ENCODE data around the gene TFF3.

The TFF3 gene, protein sequence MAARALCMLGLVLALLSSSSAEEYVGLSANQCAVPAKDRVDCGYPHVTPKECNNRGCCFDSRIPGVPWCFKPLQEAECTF

DNA sequence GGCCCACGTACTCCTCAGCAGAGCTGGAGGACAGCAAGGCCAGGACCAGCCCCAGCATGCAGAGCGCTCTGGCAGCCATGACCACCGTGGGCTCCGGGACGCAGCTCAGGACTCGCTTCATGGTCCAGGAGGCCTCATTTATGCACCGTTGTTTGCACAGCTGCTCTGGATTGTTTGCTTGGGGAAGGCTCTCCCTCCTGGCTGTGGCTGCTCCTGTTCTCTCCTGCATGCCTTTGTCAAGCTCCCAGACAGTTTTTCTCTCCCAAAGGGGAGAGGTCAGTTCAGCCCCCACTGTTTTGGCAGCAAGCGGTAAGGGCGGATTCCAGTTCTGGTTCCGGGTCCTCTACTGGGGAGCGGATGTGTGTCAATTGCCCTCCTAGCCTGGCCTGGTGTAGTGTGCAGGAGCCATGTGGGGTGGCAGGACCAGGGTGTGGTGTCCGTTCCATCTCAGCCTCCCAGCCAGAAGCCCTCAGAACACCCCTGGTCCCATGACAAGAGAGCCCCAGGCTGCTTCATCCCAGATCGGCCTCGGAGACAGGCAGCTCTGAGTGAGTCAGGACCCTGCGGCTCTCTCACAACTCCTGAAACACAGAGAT, at the start of gene TFF3:
Gene TFF3, minus strand, starts transcription at position 114 of the 596 bp plus-strand sequence. Its CDS starts 35 bp downstream, at position 79.
- DNase-seq, result peak; percentile 88

DNA sequence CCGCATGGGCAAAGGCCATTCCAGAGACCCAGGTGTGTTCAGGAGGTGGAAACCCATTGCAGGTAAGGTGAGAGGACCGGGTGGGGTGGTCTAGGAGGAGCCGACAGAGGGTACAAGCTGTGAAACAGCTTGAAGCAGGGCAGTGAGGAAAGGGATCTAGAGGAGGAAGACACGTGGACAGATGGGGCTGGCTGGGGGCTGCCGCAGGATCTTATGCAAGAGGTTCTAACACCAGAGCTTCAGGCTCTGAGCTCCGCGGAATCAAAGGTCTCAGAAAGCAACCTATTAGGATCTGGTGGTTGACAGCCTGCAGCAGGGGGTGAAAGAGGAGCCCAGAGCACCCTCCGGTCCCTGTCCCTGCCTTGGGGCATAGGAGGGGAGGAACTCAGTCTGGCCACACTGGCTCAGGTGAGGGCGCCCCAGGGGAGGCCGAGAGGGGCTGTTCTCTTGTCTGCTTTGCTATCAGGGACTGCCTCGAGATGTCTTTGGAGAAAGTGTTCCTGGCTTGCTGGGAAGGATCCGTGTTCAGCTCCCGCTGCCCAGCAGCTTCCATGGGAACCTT, 49.2 kb upstream of the TFF3 start:
- DNase-seq, result no peak

DNA sequence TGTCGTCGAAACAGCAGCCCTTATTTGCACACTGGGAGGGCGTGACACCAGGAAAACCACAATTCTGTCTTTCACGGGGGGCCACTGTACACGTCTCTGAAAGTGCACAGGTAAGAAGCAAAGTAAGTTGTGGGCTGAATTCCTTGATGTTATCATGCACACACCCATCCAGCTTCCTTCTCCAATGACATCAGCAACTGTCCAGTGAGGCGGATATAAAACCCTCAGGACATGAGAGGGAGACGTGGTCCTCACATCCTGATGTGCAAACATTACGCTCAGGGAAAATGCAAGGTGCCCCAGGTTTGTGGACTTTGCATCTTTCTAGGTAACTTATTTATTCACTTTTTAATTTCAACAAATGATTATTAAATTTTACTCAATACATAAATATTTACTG, 48.1 kb upstream of the TFF3 start:
- no peak for DNase-seq

DNA sequence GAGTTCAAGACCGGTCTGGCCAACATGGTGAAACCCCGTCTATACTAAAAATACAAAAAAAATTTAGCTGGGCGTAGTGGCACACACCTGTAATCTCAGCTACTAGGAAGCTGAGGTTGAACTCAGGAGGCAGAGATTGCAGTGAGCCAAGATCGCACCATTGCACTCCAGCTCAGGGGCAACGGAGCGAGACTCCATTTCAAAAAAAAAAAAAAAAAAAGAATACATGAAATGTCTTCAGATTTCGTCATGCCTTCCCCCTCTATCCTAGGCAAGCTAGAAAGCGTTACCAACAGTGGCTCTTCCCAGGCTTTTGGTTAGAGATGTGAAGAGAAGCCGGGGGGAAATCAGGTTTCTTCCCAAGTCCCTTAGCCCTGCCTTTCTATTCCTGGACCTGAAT, 47.5 kb upstream of the TFF3 start:
- no peak for DNase-seq

DNA sequence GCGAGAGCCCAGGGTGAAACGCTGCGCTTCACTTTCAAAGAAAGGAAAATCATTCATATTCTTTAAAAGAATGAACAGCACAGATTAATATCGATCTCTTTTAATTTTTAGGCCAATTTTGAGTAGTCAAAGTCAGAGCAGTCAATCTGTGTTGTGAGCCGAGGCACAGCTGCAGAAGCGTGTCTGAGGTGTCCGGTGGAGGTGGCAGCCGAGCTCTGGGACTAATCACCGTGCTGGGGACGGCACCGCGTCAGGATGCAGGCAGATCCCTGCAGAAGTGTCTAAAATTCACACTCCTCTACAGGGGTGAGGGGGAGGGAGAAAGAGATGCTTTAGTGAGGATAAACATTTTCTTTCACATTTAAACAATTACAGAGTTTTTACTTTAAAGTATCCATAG, 47.0 kb upstream of the TFF3 start:
- no peak for DNase-seq

DNA sequence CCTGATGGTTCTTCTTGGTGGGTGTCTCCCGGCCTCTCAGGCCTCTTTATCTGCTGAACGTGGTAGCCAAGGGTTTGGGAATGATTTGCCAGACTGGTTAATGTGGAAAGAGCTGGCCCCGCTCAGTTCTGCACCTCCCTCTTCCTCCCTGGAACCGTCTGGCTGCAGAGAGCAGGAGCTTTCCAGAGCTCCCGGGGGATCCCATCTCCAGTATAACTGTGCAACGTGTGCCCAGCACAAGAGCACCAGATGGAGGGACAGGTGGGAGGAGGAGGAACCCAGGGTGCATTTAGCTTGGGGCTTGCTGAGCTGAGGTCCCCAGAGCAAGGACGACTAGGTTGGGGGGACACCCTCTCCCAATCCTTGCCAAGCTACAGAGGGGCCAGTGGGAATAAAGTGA, 46.1 kb upstream of the TFF3 start:
- DNase-seq, result no peak

DNA sequence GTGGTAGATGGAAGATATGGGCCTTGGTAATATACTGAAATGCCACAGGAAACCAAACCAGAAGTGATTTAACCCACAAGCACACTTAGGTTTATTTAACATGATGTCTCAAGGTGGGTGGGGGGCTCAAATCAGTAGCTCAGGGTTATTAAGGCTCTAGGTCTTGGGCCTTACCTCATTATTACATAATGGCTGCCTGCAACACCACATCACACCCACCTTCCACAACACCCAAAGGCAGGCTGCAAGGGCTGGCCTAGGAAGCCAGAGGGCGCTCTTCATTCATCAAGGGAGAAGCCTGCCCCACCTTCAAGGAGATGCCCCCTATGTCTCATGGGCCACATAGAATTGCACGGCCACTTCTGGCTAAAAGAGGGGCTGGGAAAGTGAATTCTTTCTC, 45.1 kb upstream of the TFF3 start:
- DNase-seq, result no peak

DNA sequence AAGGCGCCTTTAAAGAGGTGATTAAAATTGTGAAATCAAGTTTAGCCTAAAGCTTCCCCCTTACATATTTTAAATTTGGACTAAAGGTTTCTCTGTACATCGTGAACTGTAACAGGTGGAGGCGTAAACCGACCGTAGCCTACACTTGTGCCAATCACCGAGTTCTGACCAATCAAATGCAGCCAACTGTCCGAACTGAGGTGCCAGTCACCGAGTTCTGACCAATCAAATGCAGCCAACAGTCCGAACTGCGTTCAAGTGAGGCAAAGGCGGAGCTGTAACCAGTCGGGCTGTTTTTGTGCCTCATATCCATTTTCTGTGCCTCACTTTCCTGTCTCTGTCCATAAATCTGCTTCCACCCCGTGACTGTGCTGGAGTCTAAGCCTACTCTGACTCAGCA, 43.7 kb upstream of the TFF3 start:
- no peak for DNase-seq

DNA sequence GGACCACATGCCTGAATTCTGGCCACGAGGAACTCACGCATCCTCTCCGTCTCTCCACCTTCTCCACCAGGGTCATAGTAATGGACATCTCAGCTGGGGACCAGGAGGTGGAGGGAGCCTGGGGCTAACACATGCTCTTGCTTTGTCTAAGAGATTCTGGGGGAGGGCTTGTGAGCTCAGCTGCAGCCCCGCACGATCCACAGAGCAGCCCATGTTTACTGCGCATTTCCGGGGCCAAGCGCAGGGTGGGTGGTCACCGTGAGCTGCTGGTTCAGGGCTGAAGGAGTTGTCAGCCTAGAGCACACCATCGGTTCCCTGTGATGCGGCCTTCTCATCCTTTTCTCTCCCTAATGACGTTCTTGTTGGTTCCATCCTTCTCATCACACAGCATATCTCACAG, 43.1 kb upstream of the TFF3 start:
- no peak for DNase-seq

DNA sequence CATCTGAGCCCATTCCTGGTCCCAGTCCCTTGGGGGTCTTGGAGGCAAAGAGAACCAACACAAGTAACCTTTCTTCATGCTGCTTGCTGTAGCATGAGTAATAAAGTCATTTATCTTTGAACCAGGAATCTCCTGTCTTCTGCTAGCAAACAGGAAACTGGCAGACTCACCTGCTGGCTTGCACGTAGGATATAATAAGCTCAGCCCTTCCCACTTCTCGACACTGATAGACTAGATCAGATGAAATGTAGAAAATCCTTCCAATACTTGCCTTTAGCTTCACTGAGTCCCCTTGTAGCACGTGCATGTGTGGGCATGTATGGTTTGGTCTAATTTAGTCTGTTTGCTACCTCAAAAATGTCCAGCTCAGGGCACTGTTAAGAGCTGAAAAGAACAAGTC, 42.1 kb upstream of the TFF3 start:
- DNase-seq, result no peak

DNA sequence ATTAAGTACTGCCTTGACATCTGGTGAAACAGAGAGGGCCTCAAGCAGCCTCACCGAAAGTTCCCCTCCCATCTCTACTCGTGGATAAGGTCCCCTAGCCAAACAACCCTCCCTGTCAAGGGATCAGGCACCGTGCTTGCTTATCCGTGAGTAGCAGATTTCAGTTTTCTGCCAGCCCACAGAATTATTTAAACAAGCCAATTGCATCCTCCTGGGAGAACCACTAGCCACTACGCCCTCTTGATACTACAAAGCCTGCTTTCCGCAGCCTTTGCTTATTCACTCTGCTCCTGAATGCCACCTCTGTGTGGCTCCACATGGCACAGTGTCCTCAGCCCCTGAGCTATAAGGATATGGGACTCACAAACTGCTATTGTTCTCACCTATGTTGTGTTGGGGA, 41.4 kb upstream of the TFF3 start:
- no peak for DNase-seq

DNA sequence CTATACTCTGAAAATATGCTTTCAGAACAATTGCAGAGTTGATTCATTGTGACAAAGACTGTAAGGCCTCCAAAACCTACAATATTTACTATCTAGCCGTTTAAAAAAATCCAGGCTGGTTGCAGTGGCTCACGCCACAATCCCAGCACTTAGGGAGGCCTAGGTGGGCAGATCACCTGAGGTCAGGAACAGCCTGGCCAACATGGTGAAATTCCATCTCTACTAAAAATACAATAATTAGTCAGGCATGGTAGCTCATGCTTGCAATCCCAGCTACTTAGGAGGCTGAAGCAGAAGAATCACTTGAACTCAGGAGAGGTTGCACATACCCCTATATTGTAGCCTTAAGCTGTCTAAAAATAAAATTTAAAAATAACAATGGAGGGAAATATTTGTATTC, 40.8 kb upstream of the TFF3 start:
- DNase-seq, result no peak

DNA sequence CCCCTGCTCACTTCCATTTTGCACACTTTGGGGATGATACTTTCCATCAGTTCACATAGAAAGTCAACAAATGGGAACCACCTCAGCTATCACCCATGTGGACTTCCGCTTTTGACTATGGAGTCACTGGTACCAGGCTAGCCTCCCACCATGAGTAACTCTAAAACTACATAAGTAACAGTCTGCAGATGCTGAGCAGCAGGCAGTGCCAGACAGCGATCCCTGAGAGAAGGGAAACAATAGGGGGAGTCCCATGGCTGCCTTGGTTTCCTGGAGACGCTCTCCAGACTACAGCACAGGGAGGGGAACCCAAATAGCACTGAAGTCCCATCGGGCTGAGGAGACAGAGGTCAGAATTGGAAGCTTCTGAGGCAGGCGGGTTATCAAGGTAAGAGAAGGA, 38.4 kb upstream of the TFF3 start:
- no peak for DNase-seq

DNA sequence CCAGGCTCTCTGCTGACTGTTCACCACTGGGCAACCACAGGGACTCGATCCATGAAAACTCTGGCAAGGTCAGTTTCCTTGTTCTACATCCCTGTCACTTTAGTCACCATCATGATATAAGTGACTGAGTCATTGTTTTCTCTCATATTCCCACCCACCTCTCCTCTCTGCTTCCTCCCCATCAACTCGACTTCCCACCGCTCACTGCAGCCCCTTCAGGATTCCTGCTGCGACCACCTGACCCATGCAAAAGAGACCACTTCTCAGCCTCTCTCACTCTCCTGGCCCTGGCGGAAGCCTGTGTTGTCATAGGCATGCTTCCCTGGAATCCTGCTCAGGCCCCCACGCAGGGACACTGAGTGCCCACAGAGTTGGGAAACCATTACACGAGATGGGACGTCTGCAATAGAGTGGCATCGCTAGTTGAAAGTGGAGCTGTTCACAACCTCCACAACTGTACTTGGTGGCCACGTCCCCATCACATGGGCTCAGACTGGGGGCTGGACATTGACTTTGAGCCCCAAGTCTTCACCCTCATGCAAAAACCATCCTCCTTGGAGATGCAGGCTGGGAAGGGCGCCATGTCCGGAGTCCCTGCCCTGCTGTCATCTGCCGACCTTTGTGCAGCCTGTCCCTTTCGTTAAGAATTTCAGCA, 37.4 kb upstream of the TFF3 start:
- DNase-seq, result no peak

DNA sequence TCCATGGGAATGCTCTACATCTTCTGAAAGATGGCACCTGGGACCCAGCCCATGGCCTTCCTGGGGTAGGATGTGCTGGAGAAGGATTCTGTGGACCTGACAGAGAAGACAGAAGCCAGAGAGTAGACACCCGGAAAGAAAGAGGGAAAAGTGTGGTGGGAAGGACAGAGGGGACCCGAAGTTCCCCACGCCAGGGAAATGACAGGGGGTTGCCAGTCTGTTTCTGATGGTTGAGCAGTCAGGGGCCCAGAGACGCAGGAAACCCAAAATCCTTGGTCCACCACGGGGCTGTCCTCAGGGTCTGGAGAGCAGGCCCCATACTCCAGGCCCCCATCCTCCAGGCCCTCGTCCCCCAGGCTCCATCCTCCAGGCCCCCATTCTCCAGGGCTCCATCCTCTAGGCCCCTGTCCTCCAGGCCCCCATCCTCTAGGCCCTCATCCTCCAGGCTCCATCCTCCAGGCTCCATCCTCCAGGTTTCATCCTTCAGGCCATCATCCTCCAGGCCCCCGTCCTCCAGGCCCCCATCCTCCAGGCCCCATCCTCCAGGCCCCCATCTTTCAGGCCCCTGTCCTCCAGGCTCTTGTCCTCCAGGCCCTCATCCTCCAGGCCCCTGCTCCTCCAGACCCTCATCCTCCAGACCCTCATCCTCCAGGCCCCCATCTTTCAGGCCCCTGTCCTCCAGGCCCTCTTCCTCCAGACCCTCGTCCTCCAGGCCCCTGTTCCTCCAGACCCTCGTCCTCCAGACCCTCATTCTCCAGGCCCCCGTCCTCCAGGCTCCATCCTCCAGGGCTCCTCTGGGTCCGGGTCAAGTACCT, 36.6 kb upstream of the TFF3 start:
- DNase-seq, result no peak

DNA sequence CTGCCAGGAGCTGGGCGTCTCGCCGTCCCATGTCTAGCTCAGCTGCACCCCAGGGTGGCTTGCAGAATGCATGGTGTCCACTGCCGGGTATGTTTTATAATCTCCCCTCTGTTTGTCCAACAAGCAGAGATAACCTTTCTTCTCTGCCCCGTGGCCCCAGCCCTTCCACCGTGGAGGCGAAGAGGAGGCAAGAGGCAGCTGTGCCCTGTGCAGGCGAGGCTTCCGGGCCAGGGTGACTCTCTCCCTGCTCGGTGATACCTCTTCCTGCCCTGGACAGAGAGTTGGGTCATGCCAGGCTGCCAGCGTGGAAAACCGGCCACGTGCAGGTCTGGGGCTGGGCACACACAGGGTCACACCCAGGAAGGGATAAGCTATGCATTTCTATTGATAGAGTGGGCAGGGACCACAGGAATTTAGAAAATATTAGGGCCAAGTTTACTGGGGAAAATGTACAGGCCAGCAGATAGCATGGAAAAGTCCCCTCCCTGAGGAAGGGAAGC, 35.8 kb upstream of the TFF3 start, which contains the start of gene TFF2:
Gene TFF2, minus strand, starts transcription at position 68 of the 500 bp plus-strand sequence. Its CDS starts 37 bp downstream, at position 31.
- no peak for DNase-seq

DNA sequence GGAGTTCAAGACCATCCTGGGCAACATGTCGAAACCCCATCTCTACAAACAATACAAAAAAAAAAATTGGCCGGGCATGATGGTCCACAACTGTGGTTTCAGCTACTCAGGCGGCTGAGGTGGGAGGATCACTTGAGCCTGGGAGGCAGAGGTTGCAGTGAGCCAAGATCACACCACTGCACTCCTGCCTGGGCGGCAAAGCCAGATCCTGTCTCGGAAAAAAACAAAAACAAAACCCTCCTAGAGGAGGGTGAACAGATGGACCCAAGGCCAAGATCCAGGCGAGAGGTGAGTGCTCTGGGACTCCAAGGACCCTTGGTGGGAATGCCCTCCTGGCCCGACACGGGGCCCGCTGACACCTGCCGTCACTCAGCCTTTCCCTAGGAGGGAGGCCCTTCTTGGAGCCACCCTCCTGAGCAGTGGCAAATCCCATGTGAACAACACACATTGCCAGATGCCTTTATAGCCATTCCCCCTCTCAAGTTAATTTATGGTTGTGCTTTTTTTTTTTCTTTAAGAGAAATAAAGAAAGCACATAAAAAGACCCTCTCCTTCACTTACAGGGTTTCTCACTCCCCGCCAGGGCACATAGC, 35.2 kb upstream of the TFF3 start:
- DNase-seq, result no peak

DNA sequence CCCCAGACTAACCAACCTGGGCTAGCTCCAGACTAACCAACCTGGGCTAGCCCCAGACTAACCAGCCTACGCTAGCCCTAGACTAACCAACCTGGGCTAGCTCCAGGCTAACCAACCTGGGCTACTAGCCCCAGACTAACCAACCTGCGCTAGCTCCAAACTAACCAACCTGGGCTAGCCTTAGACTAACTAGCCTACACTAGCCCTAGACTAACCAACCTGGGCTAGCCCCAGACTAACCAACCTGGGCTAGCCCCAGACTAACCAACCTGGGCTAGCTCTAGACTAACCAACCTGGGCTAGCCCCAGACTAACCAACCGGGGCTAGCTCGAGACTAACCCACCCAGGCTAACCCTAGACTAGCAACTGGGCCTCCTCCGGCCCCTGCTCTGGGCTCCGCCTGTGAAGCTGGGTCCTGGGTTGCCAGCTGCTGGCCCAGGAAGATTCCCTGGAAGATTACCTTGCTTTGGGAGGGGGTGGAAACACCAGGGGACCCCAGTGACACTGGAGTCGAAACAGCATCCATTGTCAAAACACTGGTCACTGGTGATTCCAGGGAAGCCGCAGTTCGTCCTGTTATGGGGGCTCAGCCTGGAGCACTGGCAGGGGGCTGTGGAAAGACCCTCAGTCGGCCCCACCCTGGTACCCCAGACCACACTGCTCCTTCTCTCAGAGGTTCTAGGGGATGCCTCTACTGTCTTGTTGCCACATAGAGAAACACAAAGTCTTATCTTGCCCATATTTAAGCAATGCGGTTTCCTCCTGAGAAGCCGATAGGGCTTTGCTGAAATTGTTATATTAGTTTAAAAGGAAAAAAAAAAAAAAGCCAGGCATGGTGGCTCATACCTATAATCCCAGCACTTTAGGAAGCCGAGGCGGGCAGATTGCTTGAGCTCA, 34.5 kb upstream of the TFF3 start:
- no peak for DNase-seq

DNA sequence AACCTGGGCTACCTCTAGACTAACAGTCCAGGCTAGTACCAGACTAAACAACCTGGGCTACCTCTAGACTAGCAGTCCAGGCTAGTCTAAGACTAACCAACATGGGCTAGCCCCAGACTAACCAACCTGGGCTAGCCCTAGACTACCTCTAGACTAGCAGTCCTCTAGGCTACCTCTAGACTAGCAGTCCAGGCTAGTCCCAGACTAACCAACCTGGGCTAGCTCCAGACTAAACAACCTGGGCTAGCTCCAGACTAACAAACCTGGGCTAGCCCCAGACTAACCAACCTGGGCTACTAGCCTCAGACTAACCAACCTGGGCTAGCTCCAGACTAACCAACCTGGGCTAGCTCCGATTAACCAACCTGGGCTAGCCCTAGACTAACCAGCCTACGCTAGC, 33.6 kb upstream of the TFF3 start:
- DNase-seq, result no peak

DNA sequence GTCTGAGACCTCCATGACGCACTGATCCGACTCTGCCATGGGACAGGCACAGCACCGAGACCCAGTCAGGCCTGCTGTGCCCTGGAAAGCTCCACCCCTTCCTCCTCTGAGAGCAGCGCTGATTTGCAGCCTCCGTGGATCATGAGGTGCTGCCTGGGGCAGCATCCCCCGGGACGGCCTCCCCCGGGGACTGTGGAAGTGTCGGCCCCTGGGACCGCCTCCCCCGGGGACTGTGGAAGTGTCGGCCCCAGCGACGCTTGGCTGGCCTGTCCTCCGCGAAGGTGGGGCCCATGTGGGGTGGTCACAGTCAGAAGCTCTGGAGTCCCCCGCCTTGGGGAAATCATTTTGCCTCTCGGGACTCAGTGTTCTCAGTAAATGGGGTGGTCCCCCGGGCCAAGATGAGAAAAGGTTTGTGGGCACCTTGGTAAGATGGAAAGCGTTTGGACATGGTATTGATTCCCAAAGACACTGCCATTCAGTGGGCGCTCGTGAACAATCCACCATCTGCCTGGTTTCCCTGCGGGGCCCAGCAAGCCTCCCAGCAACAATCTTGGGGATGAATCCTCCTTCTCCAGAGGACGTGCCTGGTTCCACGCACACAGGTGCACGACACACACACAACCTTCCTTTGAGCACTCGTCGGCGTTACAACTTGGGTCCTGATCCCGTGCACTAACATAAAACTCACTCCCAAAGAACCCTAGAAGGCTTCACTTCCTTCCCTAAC, 32.6 kb upstream of the TFF3 start:
- no peak for DNase-seq
